ENCODE results near the gene PRUNE1.

The PRUNE1 gene

GRCh38 chr1:151008244-151009205 is at the start of gene PRUNE1:
Gene PRUNE1, plus strand, starts transcription at chr1:151008449. Its CDS starts 184 bp downstream, at chr1:151008633.
- peak; percentile 98 for DNase-seq

- no peak for DNase-seq
Observed at GRCh38 chr1:150960646-150961045, 47.6 kb upstream of the PRUNE1 start.

GRCh38 chr1:150961756-150962155 is 46.5 kb upstream of the PRUNE1 start:
- DNase-seq, result no peak

GRCh38 chr1:150963321-150964163 is 44.7 kb upstream of the PRUNE1 start:
- DNase-seq, result no peak

- no peak for DNase-seq
Observed at GRCh38 chr1:150964164-150964489, 44.1 kb upstream of the PRUNE1 start.

- no peak for DNase-seq
Observed at GRCh38 chr1:150965605-150966004, 42.6 kb upstream of the PRUNE1 start.

GRCh38 chr1:150966011-150966410 is 42.2 kb upstream of the PRUNE1 start:
- no peak for DNase-seq

GRCh38 chr1:150967936-150968335 is 40.3 kb upstream of the PRUNE1 start:
- DNase-seq, result no peak

- DNase-seq, result no peak
Observed at GRCh38 chr1:150968491-150968890, 39.8 kb upstream of the PRUNE1 start.

- no peak for DNase-seq
Observed at GRCh38 chr1:150969626-150970025, 38.6 kb upstream of the PRUNE1 start.

- peak; percentile 48 for DNase-seq
Observed at GRCh38 chr1:150970808-150971582, 37.3 kb upstream of the PRUNE1 start.

GRCh38 chr1:150971583-150972416 is 36.4 kb upstream of the PRUNE1 start:
- DNase-seq, result peak; percentile 61

GRCh38 chr1:150972417-150972940 is 35.8 kb upstream of the PRUNE1 start:
- no peak for DNase-seq

GRCh38 chr1:150973258-150973835 is 34.9 kb upstream of the PRUNE1 start:
- peak; percentile 57 for DNase-seq

- peak; percentile 63 for DNase-seq
Observed at GRCh38 chr1:150973836-150974579, 34.2 kb upstream of the PRUNE1 start.

GRCh38 chr1:150974580-150975478 is 33.4 kb upstream of the PRUNE1 start, which contains the start of gene CERS2:
Gene CERS2, minus strand, starts transcription at chr1:150974835. Its CDS starts 5,745 bp downstream, at chr1:150969090.
- peak; percentile 94 for DNase-seq

- DNase-seq, result peak; percentile 44
Observed at GRCh38 chr1:150976401-150976821, 31.8 kb upstream of the PRUNE1 start.

GRCh38 chr1:150976879-150977694 is 31.2 kb upstream of the PRUNE1 start:
- DNase-seq, result peak; percentile 99

Measured in hematopoietic multipotent progenitor cell treated with erythropoietin and hydrocortisone succinate and interleukin-3 and kit ligand, for 4 days (in vitro differentiated cells).